K562 (cell line): Measurements from ENCODE around the gene ETHE1. TPM values are rescaled to one million over a fixed set of nuclear protein-coding genes. Genes with fewer than 3 reads are reported as not detected.
A peak's percentile ranks its signal among the peaks of the same experiment; 100 is the strongest.

Experiments used
- C11orf30 ChIP-seq: fragments of 450-650 bp; IDR thresholded peaks from 2 replicates; pipeline ENCODE4 v1.6.1; 2016; ENCODE audit warnings: low read depth, mild to moderate bottlenecking
- CBX5 ChIP-seq: IDR thresholded peaks from 2 replicates; pipeline ENCODE4 v1.6.1; 2014; ENCODE audit warnings: low read depth, borderline replicate concordance
- CREB1 ChIP-seq, 2 experiments: sonication (generic) in 1 of 2; formaldehyde crosslinking in 1 of 2; IDR thresholded peaks; 2 replicates each; pipeline versions ENCODE4 v1.6.1 to v1.8.0; 2012 to 2022; ENCODE audit warnings: inconsistent platforms in 1 of 2, mild to moderate bottlenecking in 1 of 2, missing genetic modification reagents in 1 of 2, moderate library complexity in 1 of 2
- E2F3 ChIP-seq: fragments of 250-450 bp; sonication (Bioruptor Pico); IDR thresholded peaks from 2 replicates; pipeline ENCODE4 v1.4.0; 2020; ENCODE audit warnings: mild to moderate bottlenecking
- EP400 ChIP-seq: fragments of 450-650 bp; IDR thresholded peaks from 2 replicates; pipeline ENCODE4 v1.6.1; 2017; ENCODE audit warnings: antibody characterized with exemption, mild to moderate bottlenecking, moderate library complexity
- MXI1 ChIP-seq: IDR thresholded peaks from 2 replicates; pipeline ENCODE4 v1.6.1; 2011; ENCODE audit warnings: low read depth, mild to moderate bottlenecking, improper control_type of control experiment, low read length
- PHF8 ChIP-seq: fragments of 200-600 bp; sonication (generic); IDR thresholded peaks from 2 replicates; pipeline ENCODE4 v1.6.1; 2012; ENCODE audit warnings: mixed run types, mild to moderate bottlenecking, inconsistent platforms, low read length, moderate library complexity, borderline replicate concordance
- PTTG1 ChIP-seq: fragments of 450-650 bp; IDR thresholded peaks from 2 replicates; pipeline ENCODE4 v1.6.1; 2016; ENCODE audit warnings: low read depth, mild to moderate bottlenecking, missing genetic modification characterization, missing compliant biosample characterization
- RB1 ChIP-seq: fragments of 450-650 bp; IDR thresholded peaks from 2 replicates; pipeline ENCODE4 v1.6.1; 2017; ENCODE audit warnings: low read depth, mild to moderate bottlenecking
- SAP30 ChIP-seq: fragments of 200-600 bp; sonication (generic); IDR thresholded peaks from 2 replicates; pipeline ENCODE4 v1.6.1; 2012; ENCODE audit warnings: borderline replicate concordance, low read depth, mild to moderate bottlenecking, moderate library complexity, low read length, control low read depth, inconsistent platforms; ENCODE audit not compliant: insufficient read depth, poor library complexity, severe bottlenecking
- SIN3A ChIP-seq, 2 experiments: fragments of 150-350 bp in 1 of 2; IDR thresholded peaks; 2 replicates each; pipeline ENCODE4 v1.6.1; 2011 to 2016; ENCODE audit warnings: borderline replicate concordance in 2 of 2, low read depth in 2 of 2, low read length in 2 of 2, mild to moderate bottlenecking in 2 of 2, moderate library complexity in 2 of 2; ENCODE audit not compliant: control insufficient read depth in 1 of 2
- SIN3B ChIP-seq: fragments of 450-650 bp; IDR thresholded peaks from 2 replicates; pipeline ENCODE4 v1.6.1; 2017; ENCODE audit warnings: low read depth, mild to moderate bottlenecking, moderate library complexity
- SIX5 ChIP-seq, 2 experiments: IDR thresholded peaks; 2 replicates each; pipeline ENCODE4 v1.6.1; 2011; ENCODE audit warnings: low read length in 2 of 2, borderline replicate concordance in 1 of 2, low read depth in 1 of 2, mild to moderate bottlenecking in 1 of 2, moderate library complexity in 1 of 2; ENCODE audit not compliant: insufficient read depth in 1 of 2
- TBL1XR1 ChIP-seq, 2 experiments: IDR thresholded peaks; 2 replicates each; pipeline ENCODE4 v1.6.1; 2012; ENCODE audit warnings: improper control_type of control experiment in 2 of 2, low read length in 2 of 2, mild to moderate bottlenecking in 1 of 2
- TEAD4 ChIP-seq, 2 experiments: sonication (generic) in 1 of 2; formaldehyde crosslinking in 1 of 2; IDR thresholded peaks; 2 replicates each; pipeline versions ENCODE4 v1.6.1 to v1.8.0; 2012 to 2022; ENCODE audit warnings: borderline replicate concordance in 1 of 2, inconsistent platforms in 1 of 2, low read length in 1 of 2, mild to moderate bottlenecking in 1 of 2, missing genetic modification reagents in 1 of 2
- UBTF ChIP-seq, 2 experiments: IDR thresholded peaks; 2 replicates each; pipeline ENCODE4 v1.6.1; 2012; ENCODE audit warnings: improper control_type of control experiment in 2 of 2, low read depth in 2 of 2, low read length in 2 of 2, borderline replicate concordance in 1 of 2
- polyA plus RNA-seq, 8 experiments: library from polyadenylated mRNA; depleted of rRNA in 4 of 8; stranded (reverse) in 5 of 8; unstranded in 3 of 8; fragments of >200 nt; fragmentation: Nextera tagmentation in 2 of 8; fragmentation: Illumina TruSeq in 1 of 8; extraction: Ambion mirVana in 2 of 8; extraction: Trizol in 1 of 8; gene quantifications; 2 replicates each; pipeline versions ENCODE4 v1.2.1 to v1.2.3, GENCODE V29; 2011 to 2014; ENCODE audit warnings: inconsistent platforms in 1 of 8, missing spikeins in 1 of 8
- total RNA-seq, 7 experiments: library from RNA; depleted of rRNA in 6 of 7; stranded (reverse); fragments of >200 nt in 6 of 7; fragmentation: Illumina TruSeq in 2 of 7; extraction: Trizol in 2 of 7; gene quantifications; 2 replicates each; pipeline versions ENCODE4 v1.2.1 to v1.2.3, GENCODE V29; 2011 to 2021; ENCODE audit warnings: low replicate concordance in 1 of 7
- TF ChIP-seq, protein P1 (sequence below): sonication (generic); formaldehyde crosslinking; IDR thresholded peaks from 2 replicates; pipeline ENCODE4 v1.8.0; 2022; ENCODE audit warnings: mild to moderate bottlenecking, missing genetic modification reagents

Gene ETHE1
- total and polyA plus RNA-seq, 9 of the 15 experiments (the other 6 are each of a cell fraction or from before 2014, with no cell fraction given): 2.9 to 21.0 (median 10.2) TPM

- TF ChIP-seq, protein P1, sequence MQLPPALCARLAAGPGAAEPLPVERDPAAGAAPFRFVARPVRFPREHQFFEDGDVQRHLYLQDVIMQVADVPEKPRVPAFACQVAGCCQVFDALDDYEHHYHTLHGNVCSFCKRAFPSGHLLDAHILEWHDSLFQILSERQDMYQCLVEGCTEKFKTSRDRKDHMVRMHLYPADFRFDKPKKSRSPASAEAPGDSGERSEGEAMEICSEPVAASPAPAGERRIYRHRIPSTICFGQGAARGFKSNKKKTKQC: peak; percentile 71; the same call in 1 of the 2 replicates
- peak; percentile 93 for TF ChIP-seq CREB1 (IDR thresholded peaks at IDR 0.05)
- peak; percentile 90 for TF ChIP-seq CREB1 (CRISPR knock-in tag; IDR thresholded peaks at IDR 0.05)
- TF ChIP-seq TEAD4 (IDR thresholded peaks at IDR 0.05; ENCODE audit: low read length): no peak
- TF ChIP-seq TEAD4 (CRISPR knock-in tag; IDR thresholded peaks at IDR 0.05; ENCODE audit: borderline replicate concordance): no peak
- TF ChIP-seq SIX5 (IDR thresholded peaks at IDR 0.05; ENCODE audit: borderline replicate concordance in 1 of 2, insufficient read depth in 1 of 2, low read depth in 1 of 2, low read length in 2 of 2): no peak
- TF ChIP-seq SIN3A (IDR thresholded peaks at IDR 0.05; ENCODE audit: borderline replicate concordance in 2 of 2, control insufficient read depth in 1 of 2, low read depth in 2 of 2, low read length in 2 of 2): peak; percentile 54 to 76; a peak in 1 of 4 replicates
- peak; percentile 88 for TF ChIP-seq SAP30
- TF ChIP-seq EP400: peak; percentile 41; the same call in 1 of the 2 replicates
- TF ChIP-seq PTTG1 (tag): no peak
- TF ChIP-seq UBTF (IDR thresholded peaks at IDR 0.05; ENCODE audit: borderline replicate concordance in 1 of 2, low read depth in 2 of 2, low read length in 2 of 2): peak in 1 of 2 experiments; percentile 13; a peak in 1 of 4 replicates
- peak; percentile 85 for TF ChIP-seq MXI1
- TF ChIP-seq TBL1XR1 (IDR thresholded peaks at IDR 0.05; ENCODE audit: low read length in 2 of 2): no peak
- peak; percentile 67 for TF ChIP-seq E2F3 (CRISPR knock-in tag)
- no peak for TF ChIP-seq CBX5
- TF ChIP-seq PHF8: peak; percentile 87
- peak; percentile 95; the same call in 1 of the 2 replicates for TF ChIP-seq RB1
- TF ChIP-seq SIN3B: peak; percentile 77
- TF ChIP-seq C11orf30: peak; percentile 86
Observed at GRCh38 chr19:43575156-43575950, 48.4 kb upstream of the ETHE1 start, which contains the start of the genes PINLYP and XRCC1 (continued).
